Left hindlimb (tissue), 1 donor: ENCODE measurements around the gene KCTD13.
"Not testable (repeated sequence)": the region's sequence is repeated elsewhere in the genome, so short reads cannot be mapped to it uniquely, and the experiment has no call there.

ENCODE experiments used
- DNase-seq: peaks from one replicate; pipeline ENCODE4 v3.0.0-alpha.2; 2018

KCTD13 gene

GRCh38 chr16:29906520-29907244 lies 19.3 kb downstream of the KCTD13 start:
- DNase-seq = no peak

GRCh38 chr16:29905668-29906067 lies 20.4 kb downstream of the KCTD13 start:
- no peak for DNase-seq

GRCh38 chr16:29904947-29905346 lies 21.1 kb downstream of the KCTD13 start:
- no peak for DNase-seq

GRCh38 chr16:29903590-29903989 lies 22.4 kb downstream of the KCTD13 start:
- DNase-seq = no peak

GRCh38 chr16:29901607-29901945 lies 24.4 kb downstream of the KCTD13 start:
- DNase-seq = no peak

GRCh38 chr16:29900888-29901606 lies 25.0 kb downstream of the KCTD13 start:
- no peak for DNase-seq

- DNase-seq = peak; percentile 77
These were observed 25.7 kb downstream of the KCTD13 start, which contains the start of gene ASPHD1 for GRCh38 chr16:29900102-29900887. Gene ASPHD1, plus strand, starts transcription at chr16:29900488. Its CDS starts 484 bp downstream, at chr16:29900972.

- peak; percentile 41 for DNase-seq
These were observed 26.4 kb downstream of the KCTD13 start, which contains the start of gene SEZ6L2 for GRCh38 chr16:29899516-29900101. Gene SEZ6L2, minus strand, starts transcription at chr16:29899550. Its CDS starts 531 bp downstream, at chr16:29899019.

- DNase-seq = no peak
These were observed 27.1 kb downstream of the KCTD13 start for GRCh38 chr16:29898804-29899515.

- no peak for DNase-seq
These were observed 27.8 kb downstream of the KCTD13 start for GRCh38 chr16:29898135-29898803.

- no peak for DNase-seq
These were observed 28.7 kb downstream of the KCTD13 start for GRCh38 chr16:29897333-29897732.

GRCh38 chr16:29896841-29897240 lies 29.2 kb downstream of the KCTD13 start:
- no peak for DNase-seq

GRCh38 chr16:29894352-29894751 lies 31.7 kb downstream of the KCTD13 start:
- DNase-seq = no peak

- no peak for DNase-seq
These were observed 32.5 kb downstream of the KCTD13 start for GRCh38 chr16:29893553-29893952.

GRCh38 chr16:29892458-29892813 lies 33.6 kb downstream of the KCTD13 start:
- no peak for DNase-seq

- no peak for DNase-seq
These were observed 34.2 kb downstream of the KCTD13 start for GRCh38 chr16:29891525-29892457.

- not testable (repeated sequence) for DNase-seq
These were observed 36.7 kb downstream of the KCTD13 start for GRCh38 chr16:29889372-29889771.

- no peak for DNase-seq
These were observed 42.0 kb downstream of the KCTD13 start for GRCh38 chr16:29883987-29884386.

- no peak for DNase-seq
These were observed 45.0 kb downstream of the KCTD13 start for GRCh38 chr16:29881050-29881449.

- no peak for DNase-seq
These were observed 47.9 kb downstream of the KCTD13 start for GRCh38 chr16:29878172-29878571.
